Mesenteric fat pad (tissue), 1 donor: Measurements from ENCODE around the gene FGF14. TPM values are rescaled to one million over a fixed set of nuclear protein-coding genes. Genes with fewer than 3 reads are reported as not detected.

Source experiments
- DNase-seq: peaks from one replicate; pipeline ENCODE4 v3.0.0-alpha.2; 2020; ENCODE audit warnings: low spot score
- total RNA-seq: library from RNA; stranded (reverse); fragmentation: NEBNext Ultra II Directional; extraction: Animal tissue kit (Norgen Biotek cat#: 25700); gene quantifications from one replicate; pipeline ENCODE4 v1.2.1, GENCODE V29; 2021
- donor health status: DM: yes; HTN: yes; CAD: no.

The FGF14 gene
- total RNA-seq, 1 donor from 2014 or later, result 3.1 TPM

GRCh38 chr13:101739382-101740178 lies 662.3 kb downstream of the FGF14 start:
- DNase-seq, result no peak

- no peak for DNase-seq
These were observed 663.5 kb downstream of the FGF14 start for GRCh38 chr13:101738336-101738735.

- DNase-seq, result no peak
These were observed 665.3 kb downstream of the FGF14 start for GRCh38 chr13:101736566-101736965.

- DNase-seq, result no peak
These were observed 671.3 kb downstream of the FGF14 start for GRCh38 chr13:101730420-101731000.

- DNase-seq, result no peak
These were observed 673.2 kb downstream of the FGF14 start for GRCh38 chr13:101728615-101729014.

DNA sequence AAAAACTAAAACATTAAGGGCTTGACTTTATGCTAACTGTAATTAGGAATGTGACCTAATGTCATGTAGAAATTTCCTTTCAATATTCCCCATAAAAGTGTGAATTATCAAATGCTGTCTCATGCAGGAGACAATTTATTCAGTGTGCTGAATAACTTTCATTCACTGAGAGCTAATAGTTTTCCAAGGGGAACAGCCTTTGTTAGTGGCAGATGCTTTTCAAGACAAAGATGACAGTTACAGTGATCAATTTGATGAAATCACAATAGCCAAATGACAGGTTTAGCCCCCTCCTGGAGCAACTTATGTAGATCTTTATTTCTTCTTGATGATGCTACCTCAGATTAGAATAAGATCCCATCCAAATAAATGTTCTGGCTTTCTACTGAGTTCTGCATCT lies 673.8 kb downstream of the FGF14 start:
- no peak for DNase-seq

GRCh38 chr13:101727118-101727517 lies 674.7 kb downstream of the FGF14 start:
- no peak for DNase-seq

GRCh38 chr13:101726681-101727080 lies 675.2 kb downstream of the FGF14 start:
- DNase-seq, result no peak

- DNase-seq, result no peak
These were observed 683.4 kb downstream of the FGF14 start for GRCh38 chr13:101718496-101718895.

DNA sequence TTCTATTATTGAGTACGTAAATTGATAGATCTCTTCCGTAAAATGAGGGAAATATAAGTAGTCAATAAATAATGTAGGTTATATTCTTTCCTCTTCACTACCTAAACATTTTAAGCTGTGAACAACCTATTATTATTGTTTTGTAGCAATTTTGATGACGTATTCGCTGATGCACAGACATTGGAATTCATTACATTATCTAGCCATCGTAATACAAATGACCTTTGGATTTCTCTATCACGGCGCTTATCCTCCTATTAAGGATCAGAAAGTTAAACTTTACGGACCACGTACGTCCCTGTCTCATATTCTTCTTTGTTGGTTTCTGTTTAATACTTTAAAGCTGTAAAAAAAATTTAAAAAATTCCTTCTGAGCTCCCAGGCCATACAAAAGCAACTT lies 684.5 kb downstream of the FGF14 start:
- DNase-seq, result no peak

DNA sequence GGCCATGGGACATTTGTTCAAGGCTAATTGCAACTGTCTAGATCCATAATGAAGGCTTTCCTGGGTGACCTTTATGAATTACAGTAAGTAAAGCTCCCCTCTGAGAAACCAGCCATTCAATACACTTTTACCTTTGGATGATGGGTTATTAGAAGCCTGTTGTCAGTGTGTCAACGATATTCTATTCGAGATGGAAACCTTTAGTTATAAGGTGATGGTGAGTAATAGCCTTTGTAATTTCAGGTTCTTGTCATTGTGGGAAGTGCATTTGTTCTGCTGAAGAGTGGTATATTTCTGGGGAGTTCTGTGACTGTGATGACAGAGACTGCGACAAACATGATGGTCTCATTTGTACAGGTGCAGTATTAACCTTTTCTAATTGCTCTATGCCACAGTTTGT lies 687.7 kb downstream of the FGF14 start:
- DNase-seq, result no peak

DNA sequence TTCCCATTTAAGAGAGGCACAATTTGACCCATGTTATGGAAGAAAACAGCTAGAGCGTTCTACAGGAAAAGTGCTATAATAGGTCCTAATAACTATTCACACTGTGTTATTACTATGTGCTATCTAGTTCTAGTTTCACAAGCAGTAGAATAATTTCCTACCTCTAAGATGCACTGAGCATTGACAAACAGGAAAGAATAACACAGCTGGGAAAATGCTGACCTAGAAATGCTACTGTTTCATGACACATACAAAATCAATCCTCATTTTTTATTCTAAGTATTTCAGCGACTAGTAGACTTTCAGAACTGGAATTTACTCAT lies 689.9 kb downstream of the FGF14 start:
- DNase-seq, result no peak

DNA sequence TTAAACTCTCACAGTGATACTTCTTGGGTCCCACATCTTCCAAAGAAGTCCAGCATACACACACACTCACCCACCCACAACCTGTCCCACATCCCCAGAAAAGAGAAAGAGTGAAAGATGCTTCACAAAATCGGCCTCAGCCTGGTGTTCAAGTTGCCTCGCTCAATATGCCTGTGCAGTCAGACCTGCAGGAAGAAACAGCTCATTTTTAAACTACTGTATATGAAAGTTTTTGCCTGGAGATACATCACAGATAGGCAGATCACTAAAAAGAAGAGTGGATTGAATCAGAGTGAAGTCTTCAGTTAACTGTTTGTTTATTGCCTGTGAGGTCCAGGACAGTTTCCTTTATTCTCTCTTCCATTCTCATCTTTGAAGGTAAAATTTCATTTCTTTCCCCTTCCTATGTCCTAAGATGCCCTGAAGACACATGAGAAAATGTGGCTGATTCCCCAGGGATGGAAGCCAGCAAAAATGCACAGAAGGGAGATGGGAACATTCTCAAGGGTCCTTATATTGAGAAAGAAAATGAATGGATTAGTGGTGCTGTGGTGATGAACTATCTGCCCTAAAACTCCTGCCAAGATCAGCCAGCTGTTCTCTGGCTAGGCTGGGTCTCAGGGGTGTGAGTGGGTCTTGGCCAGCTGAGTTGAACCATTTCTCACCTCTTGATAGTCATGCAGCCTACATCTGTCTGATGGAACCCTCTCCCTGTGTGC lies 690.4 kb downstream of the FGF14 start:
- no peak for DNase-seq

DNA sequence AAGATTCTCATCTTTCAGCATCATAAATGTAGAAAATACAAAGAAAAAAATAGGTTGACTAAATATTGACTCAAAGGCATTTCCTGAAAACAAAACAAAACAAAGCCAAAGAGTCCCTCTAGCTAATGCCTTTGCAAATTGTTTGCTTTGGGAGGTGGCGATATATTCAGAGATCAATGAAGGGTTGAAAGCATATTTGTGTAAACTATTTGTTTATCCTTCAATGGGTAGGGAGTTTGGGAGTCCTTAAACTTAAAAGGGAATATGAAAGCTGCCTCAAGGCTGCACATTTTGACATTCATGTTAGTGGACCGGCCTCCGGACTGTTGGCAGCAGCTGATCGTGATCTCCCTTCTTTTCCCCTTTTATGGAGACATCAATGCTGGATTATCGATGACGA lies 691.9 kb downstream of the FGF14 start:
- DNase-seq, result no peak

DNA sequence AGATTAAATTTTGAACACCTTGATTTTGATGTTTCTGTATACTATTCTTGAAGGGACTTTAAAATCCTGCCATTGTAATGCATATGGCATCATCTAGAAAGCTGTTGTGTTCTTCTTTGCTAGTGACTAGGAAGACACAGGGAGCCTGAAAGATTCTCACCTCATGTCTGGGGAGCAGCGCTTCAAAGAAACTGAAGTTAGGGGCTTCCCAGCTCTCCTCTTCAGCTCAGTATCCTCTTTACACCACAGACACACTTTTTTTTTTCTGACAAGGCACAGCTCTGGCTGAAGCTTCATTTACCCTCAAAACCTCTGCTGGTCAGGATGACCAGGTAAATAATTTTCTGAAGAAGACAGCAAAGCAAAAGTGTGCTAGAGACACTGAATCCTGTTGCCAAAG lies 693.7 kb downstream of the FGF14 start:
- no peak for DNase-seq

DNA sequence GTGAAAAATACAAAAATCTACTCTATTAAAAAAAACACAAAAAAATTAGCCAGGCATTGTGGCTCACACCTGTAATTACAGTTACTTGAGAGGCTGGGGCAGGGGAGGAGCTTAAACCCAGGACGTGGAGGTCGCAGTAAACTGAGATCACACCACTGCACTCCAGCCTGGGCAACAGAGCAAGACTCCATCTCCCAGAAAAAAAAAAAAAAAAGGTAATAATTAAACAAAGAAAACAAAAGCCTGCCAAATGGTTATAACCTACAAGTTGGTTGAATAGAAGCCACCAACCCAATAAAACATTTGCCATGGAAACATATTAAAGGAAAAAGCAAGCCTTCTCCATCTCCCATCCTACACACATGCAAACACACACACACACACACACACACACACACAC lies 694.2 kb downstream of the FGF14 start:
- no peak for DNase-seq

DNA sequence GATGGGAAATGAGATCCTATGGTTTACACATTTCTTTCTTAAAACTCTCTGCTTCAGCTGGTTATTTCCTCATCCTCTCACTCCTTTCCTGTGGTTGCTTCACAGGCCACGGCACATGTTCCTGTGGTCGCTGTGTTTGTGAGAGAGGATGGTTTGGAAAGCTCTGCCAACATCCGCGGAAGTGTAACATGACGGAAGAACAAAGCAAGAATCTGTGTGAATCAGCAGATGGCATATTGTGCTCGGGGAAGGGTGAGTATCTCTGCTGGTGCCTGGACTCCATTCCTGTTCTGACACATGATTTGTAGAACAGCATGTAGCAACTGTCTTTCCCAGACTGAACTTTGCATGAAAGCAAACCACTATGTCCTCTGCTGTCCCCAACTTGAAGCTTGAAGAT lies 695.2 kb downstream of the FGF14 start:
- DNase-seq, result no peak

- DNase-seq, result no peak
These were observed 698.0 kb downstream of the FGF14 start for GRCh38 chr13:101703838-101704237.

DNA sequence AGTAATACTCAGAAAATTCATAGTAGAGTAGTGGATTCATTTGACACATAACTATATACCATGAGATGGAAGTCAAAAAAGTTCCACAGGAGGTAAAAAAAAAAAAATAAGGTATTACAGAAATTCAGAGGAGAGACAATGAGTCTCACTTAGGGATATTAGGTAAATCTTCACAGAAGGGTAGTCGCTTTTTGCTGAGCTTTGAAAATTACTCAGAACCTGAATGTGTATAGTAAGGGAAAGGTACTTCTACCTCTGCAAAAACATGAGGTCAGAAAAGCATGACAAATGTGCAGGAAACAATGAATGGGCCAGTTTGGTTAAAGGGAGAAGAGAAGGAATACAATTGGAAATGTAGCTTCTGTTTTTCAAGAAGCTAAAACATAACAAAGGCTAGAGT lies 698.8 kb downstream of the FGF14 start:
- no peak for DNase-seq

DNA sequence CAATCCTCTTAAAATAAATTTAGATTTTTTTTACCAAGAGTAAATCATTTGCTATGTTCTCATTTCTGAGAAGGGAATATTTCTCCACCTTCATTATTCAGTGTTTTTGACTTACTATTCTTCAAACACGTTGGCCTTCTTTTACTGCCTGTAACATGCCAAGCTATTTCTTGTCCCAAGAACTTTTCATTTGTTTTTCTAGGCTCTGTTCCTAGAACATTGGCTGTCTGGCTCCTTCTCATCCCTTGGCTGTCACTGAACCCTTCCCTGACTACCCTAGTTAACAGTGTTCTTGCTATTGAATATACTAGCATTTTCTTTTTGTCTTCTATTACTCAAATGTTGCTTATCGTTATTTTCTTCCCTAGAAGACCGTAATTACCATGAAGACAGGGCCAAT lies 701.2 kb downstream of the FGF14 start:
- DNase-seq, result no peak

DNA sequence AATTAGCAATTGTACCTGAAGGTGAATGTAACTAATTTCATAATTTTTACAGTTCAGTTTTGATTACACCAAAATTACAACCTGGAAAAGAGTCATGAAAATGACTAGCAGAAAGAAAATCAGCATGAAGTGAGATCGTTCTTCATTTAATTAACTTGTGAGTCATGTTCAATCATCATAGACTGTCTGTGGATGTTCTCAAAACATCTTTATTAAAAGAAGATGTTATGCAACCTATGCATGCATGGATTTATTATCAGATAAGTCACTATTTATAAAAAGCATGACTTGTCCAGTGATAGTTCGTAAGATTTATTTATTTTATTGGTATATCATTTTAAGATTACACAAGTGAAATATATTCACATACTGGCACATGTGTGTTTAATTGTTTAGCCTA lies 703.4 kb downstream of the FGF14 start:
- DNase-seq, result no peak

DNA sequence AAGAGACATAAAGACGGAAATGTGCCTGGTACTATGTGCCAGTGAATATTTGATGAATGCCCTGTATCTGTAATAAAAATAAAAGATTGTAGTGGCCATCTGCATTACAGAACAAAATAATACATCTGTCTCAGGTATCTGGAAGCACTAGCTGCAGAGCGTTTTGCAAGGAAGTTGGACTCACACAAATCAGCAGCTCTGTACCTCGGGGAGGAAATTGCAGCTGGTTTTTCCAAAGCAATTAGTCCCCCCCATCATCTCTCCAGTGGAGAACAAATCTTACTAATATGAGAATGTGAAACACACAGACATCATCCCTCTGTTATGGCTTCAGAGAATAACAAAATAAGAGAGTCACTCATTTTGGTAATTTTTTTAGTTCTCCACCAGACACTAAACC lies 704.1 kb downstream of the FGF14 start:
- DNase-seq, result no peak
